Measurements from ENCODE around the gene KIF11. TPM values are rescaled to one million over a fixed set of nuclear protein-coding genes. Genes with fewer than 3 reads are reported as not detected.
A peak's percentile ranks its signal among the peaks of the same experiment; 100 is the strongest.

The KIF11 gene
- total and polyA plus RNA-seq, 9 of the 15 experiments (the other 6 are each of a cell fraction or from before 2014, with no cell fraction given) = 11.3 to 54.4 (median 29.2) TPM

DNA sequence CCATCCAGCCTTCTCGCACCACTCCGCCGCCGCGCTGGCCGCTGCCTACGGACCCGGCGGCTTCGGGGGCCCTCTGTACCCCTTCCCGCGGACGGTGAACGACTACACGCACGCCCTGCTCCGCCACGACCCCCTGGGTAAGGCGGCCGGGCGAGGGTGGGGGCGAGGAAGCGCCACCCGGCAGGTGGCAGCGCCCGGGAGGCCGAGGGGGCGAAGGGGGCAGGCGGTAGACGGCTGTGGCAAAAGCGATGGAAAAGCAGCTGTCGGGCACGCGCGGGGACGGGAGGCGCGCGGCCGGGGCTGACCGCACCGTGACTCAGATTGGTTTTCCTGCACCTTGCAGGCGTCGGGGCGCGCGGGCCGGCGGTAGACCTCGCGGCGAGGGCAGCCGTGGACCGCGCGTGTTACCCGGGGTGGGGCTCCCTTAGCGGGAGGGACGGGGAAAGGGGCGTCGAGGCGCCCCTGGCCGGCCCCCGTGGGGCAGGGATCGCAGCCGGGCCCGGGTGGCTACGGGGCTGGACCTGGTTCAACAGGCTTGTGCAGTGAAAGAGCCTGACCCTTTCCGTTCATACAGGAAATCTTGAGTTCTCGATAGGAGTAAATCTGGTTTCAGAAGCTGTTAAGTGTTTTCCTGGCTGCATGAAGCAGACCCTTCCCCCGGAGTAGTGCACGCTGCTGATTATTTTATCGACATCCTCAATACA lies 97.4 kb downstream of the KIF11 start (continued):
- TF ChIP-seq ZNF445 (CRISPR knock-in tag; IDR thresholded peaks at IDR 0.05; ENCODE audit: low read depth) (no peak), ZNF121 (CRISPR knock-in tag; conservative IDR thresholded peaks at IDR 0.05) (no peak), BHLHE40 (IDR thresholded peaks at IDR 0.05; ENCODE audit: low read length) (peak; percentile 71), HEY1 (CRISPR knock-in tag; IDR thresholded peaks at IDR 0.05; ENCODE audit: borderline replicate concordance) (no peak), SIN3B (IDR thresholded peaks at IDR 0.05; ENCODE audit: low read depth) (no peak), SRSF9 (IDR thresholded peaks at IDR 0.05; ENCODE audit: borderline replicate concordance, low read depth, low read length) (no peak), ZNF184 (CRISPR knock-in tag; IDR thresholded peaks at IDR 0.05) (no peak), SMARCA5 (IDR thresholded peaks at IDR 0.05) (no peak), HNRNPK (IDR thresholded peaks at IDR 0.05; ENCODE audit: low read depth, low read length, poor library complexity, severe bottlenecking) (no peak), CREBBP (IDR thresholded peaks at IDR 0.05; ENCODE audit: low read depth, low read length) (no peak), MECOM (CRISPR knock-in tag; IDR thresholded peaks at IDR 0.05) (no peak), ZNF174 (CRISPR knock-in tag; IDR thresholded peaks at IDR 0.05) (no peak), SIX5 (IDR thresholded peaks at IDR 0.05; ENCODE audit: borderline replicate concordance in 1 of 2, insufficient read depth in 1 of 2, low read depth in 1 of 2, low read length in 2 of 2) (no peak), PHB (CRISPR knock-in tag; IDR thresholded peaks at IDR 0.05) (no peak), ZKSCAN3 (CRISPR knock-in tag; IDR thresholded peaks at IDR 0.05) (no peak)
- TF ChIP-seq, protein P1, sequence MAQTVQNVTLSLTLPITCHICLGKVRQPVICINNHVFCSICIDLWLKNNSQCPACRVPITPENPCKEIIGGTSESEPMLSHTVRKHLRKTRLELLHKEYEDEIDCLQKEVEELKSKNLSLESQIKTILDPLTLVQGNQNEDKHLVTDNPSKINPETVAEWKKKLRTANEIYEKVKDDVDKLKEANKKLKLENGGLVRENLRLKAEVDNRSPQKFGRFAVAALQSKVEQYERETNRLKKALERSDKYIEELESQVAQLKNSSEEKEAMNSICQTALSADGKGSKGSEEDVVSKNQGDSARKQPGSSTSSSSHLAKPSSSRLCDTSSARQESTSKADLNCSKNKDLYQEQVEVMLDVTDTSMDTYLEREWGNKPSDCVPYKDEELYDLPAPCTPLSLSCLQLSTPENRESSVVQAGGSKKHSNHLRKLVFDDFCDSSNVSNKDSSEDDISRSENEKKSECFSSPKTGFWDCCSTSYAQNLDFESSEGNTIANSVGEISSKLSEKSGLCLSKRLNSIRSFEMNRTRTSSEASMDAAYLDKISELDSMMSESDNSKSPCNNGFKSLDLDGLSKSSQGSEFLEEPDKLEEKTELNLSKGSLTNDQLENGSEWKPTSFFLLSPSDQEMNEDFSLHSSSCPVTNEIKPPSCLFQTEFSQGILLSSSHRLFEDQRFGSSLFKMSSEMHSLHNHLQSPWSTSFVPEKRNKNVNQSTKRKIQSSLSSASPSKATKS (CRISPR knock-in tag; IDR thresholded peaks at IDR 0.05) = no peak
- TF ChIP-seq, protein P2, sequence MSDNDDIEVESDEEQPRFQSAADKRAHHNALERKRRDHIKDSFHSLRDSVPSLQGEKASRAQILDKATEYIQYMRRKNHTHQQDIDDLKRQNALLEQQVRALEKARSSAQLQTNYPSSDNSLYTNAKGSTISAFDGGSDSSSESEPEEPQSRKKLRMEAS (CRISPR knock-in tag; IDR thresholded peaks at IDR 0.05) = peak; percentile 60
- TF ChIP-seq, protein P3, sequence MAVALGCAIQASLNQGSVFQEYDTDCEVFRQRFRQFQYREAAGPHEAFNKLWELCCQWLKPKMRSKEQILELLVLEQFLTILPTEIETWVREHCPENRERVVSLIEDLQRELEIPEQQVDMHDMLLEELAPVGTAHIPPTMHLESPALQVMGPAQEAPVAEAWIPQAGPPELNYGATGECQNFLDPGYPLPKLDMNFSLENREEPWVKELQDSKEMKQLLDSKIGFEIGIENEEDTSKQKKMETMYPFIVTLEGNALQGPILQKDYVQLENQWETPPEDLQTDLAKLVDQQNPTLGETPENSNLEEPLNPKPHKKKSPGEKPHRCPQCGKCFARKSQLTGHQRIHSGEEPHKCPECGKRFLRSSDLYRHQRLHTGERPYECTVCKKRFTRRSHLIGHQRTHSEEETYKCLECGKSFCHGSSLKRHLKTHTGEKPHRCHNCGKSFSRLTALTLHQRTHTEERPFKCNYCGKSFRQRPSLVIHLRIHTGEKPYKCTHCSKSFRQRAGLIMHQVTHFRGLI (CRISPR knock-in tag; IDR thresholded peaks at IDR 0.05) = no peak
- TF ChIP-seq, protein P4, sequence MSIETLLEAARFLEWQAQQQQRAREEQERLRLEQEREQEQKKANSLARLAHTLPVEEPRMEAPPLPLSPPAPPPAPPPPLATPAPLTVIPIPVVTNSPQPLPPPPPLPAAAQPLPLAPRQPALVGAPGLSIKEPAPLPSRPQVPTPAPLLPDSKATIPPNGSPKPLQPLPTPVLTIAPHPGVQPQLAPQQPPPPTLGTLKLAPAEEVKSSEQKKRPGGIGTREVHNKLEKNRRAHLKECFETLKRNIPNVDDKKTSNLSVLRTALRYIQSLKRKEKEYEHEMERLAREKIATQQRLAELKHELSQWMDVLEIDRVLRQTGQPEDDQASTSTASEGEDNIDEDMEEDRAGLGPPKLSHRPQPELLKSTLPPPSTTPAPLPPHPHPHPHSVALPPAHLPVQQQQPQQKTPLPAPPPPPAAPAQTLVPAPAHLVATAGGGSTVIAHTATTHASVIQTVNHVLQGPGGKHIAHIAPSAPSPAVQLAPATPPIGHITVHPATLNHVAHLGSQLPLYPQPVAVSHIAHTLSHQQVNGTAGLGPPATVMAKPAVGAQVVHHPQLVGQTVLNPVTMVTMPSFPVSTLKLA (conservative IDR thresholded peaks at IDR 0.05) = peak in 1 of 2 experiments; percentile 39; a peak in 2 of 4 replicates
- TF ChIP-seq, protein P5, sequence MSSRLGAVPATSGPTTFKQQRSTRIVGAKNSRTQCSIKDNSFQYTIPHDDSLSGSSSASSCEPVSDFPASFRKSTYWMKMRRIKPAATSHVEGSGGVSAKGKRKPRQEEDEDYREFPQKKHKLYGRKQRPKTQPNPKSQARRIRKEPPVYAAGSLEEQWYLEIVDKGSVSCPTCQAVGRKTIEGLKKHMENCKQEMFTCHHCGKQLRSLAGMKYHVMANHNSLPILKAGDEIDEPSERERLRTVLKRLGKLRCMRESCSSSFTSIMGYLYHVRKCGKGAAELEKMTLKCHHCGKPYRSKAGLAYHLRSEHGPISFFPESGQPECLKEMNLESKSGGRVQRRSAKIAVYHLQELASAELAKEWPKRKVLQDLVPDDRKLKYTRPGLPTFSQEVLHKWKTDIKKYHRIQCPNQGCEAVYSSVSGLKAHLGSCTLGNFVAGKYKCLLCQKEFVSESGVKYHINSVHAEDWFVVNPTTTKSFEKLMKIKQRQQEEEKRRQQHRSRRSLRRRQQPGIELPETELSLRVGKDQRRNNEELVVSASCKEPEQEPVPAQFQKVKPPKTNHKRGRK (tag; IDR thresholded peaks at IDR 0.05) = no peak

Data from K562 (cell line).